Gastrocnemius medialis (tissue), 4 donors: ENCODE results near the gene CABP7. TPM values are rescaled to one million over a fixed set of nuclear protein-coding genes. Genes with fewer than 3 reads are reported as not detected.

Experiments
- ATAC-seq, 2 donors: fragments of 150-250 bp; one replicate each; pipeline ENCODE4 v1.9.1; 2016
- DNase-seq, 2 donors: peaks; one replicate each; pipeline ENCODE4 v3.0.0-alpha.2; 2019
- H3K27ac ChIP-seq, 4 donors: fragments of 200-600 bp; sonication (generic); 1 replicate in 1 of 4; 2 replicates in 3 of 4; pipeline ENCODE4 v1.5.1; 2016 to 2018; ENCODE audit warnings: mild to moderate bottlenecking in 2 of 4, moderate library complexity in 1 of 4
- H3K27me3 ChIP-seq, 3 donors: fragments of 200-600 bp; sonication (generic) in 2 of 3; 1 replicate in 1 of 3; 2 replicates in 2 of 3; pipeline versions ENCODE4 v1.5.1 to v1.6.0; 2016 to 2019; ENCODE audit warnings: mild to moderate bottlenecking in 1 of 3, moderate library complexity in 1 of 3
- H3K36me3 ChIP-seq, 2 donors: fragments of 200-600 bp; sonication (generic) in 1 of 2; one replicate each; pipeline ENCODE4 v1.5.1; 2017 to 2018
- H3K4me1 ChIP-seq, 2 donors: fragments of 200-600 bp; sonication (generic) in 1 of 2; one replicate each; pipeline ENCODE4 v1.5.1; 2016 to 2017; ENCODE audit warnings: mild to moderate bottlenecking in 2 of 2
- H3K4me3 ChIP-seq, 4 donors: fragments of 200-600 bp; sonication (generic) in 3 of 4; 1 replicate in 1 of 4; 2 replicates in 3 of 4; pipeline ENCODE4 v1.5.1; 2016 to 2019; ENCODE audit warnings: mild to moderate bottlenecking in 2 of 4
- H3K9me3 ChIP-seq, 3 donors: fragments of 200-600 bp; sonication (generic) in 2 of 3; 1 replicate in 1 of 3; 2 replicates in 2 of 3; pipeline ENCODE4 v1.5.1; 2016 to 2019
- CTCF ChIP-seq, 5 experiments: fragments of 450-650 bp in 3 of 5; fragments of 200-600 bp in 2 of 5; sonication (generic) in 2 of 5; IDR thresholded peaks in 4 of 5; conservative IDR thresholded peaks in 1 of 5; 1 replicate in 4 of 5; 2 replicates in 1 of 5; pipeline ENCODE4 v1.5.1; 2016 to 2019; ENCODE audit warnings: antibody characterized with exemption in 5 of 5, mild to moderate bottlenecking in 3 of 5, moderate library complexity in 3 of 5
- POLR2A ChIP-seq, 2 donors: fragments of 450-650 bp; IDR thresholded peaks; one replicate each; pipeline ENCODE4 v1.6.1; 2017; ENCODE audit warnings: antibody characterized with exemption in 2 of 2, mild to moderate bottlenecking in 2 of 2, moderate library complexity in 2 of 2
- in situ Hi-C, 4 donors: fragments of 200-750 bp; cut with MboI; loops; one replicate each; pipeline versions ENCODE4 v1.15.0 to v1.8.0; 2017; ENCODE audit warnings: low sequenced_read_pairs in 4 of 4
- intact Hi-C: fragments of 100-400 bp; cut with DNase I; formaldehyde crosslinking; loops from one replicate; pipeline ENCODE4 v1.15.1; 2023; ENCODE audit warnings: low total_unique reads
- total RNA-seq, 4 donors: library from RNA; depleted of rRNA; stranded (reverse); fragments of >200 nt; gene quantifications; one replicate each; pipeline versions ENCODE4 v1.1.0 to v1.2.3, GENCODE V29; 2016

Gene CABP7
- total RNA-seq, 4 donors from 2014 or later, result not detected

GRCh38 chr22:29712119-29712518 lies 7.7 kb upstream of the CABP7 start:
- Histone ChIP-seq H3K4me3 (no peak overlapping the region), H3K27ac (no peak overlapping the region), H3K9me3 (no peaks in the 10 kb centered on the region), H3K36me3 (no peaks in the 10 kb centered on the region), H3K4me1 (peaks cover 9% of the 10 kb centered on the region in 2 donors), H3K27me3 (no peaks in the 10 kb centered on the region)
- in situ Hi-C loops (no loop called here), intact Hi-C loops (no loop called here)
- TF ChIP-seq POLR2A (IDR thresholded peaks at IDR 0.05) (no peak), CTCF (IDR thresholded peaks at IDR 0.05 in 4 of 5, conservative IDR thresholded peaks at IDR 0.05 in 1 of 5) (no peak)
- no peak for ATAC-seq
- DNase-seq, result no peak

GRCh38 chr22:29713156-29713727 lies 6.6 kb upstream of the CABP7 start:
- H3K27ac ChIP-seq, result no peak overlapping the region
- H3K4me3 ChIP-seq, result no peak overlapping the region
- TF ChIP-seq CTCF (IDR thresholded peaks at IDR 0.05 in 4 of 5, conservative IDR thresholded peaks at IDR 0.05 in 1 of 5) (no peak), POLR2A (IDR thresholded peaks at IDR 0.05) (no peak)
- H3K27me3 ChIP-seq, result peaks cover 0 to under 1% (median under 1%) of the 10 kb centered on the region in 3 donors
- H3K9me3 ChIP-seq, result no peaks in the 10 kb centered on the region
- intact Hi-C loops (no loop called here), in situ Hi-C loops (no loop called here)
- ATAC-seq (no peak), DNase-seq (no peak)
- H3K36me3 ChIP-seq, result no peaks in the 10 kb centered on the region
- H3K4me1 ChIP-seq, result peaks cover 9% of the 10 kb centered on the region in 2 donors

GRCh38 chr22:29715240-29715639 lies 4.6 kb upstream of the CABP7 start:
- H3K27me3 ChIP-seq, result peaks cover 15 to 16% (median 15%) of the 10 kb centered on the region in 3 donors
- H3K36me3 ChIP-seq, result no peaks in the 10 kb centered on the region
- ATAC-seq (no peak), DNase-seq (no peak)
- no peak overlapping the region for H3K4me3 ChIP-seq
- intact Hi-C loops (no loop called here), in situ Hi-C loops (no loop called here)
- H3K27ac ChIP-seq, result no peak overlapping the region
- H3K4me1 ChIP-seq, result peaks cover 9% of the 10 kb centered on the region in 2 donors
- TF ChIP-seq CTCF (IDR thresholded peaks at IDR 0.05 in 4 of 5, conservative IDR thresholded peaks at IDR 0.05 in 1 of 5) (no peak), POLR2A (IDR thresholded peaks at IDR 0.05) (no peak)
- H3K9me3 ChIP-seq, result no peaks in the 10 kb centered on the region

- ATAC-seq (no peak), DNase-seq (no peak)
- Histone ChIP-seq H3K36me3 (no peaks in the 10 kb centered on the region), H3K9me3 (no peaks in the 10 kb centered on the region), H3K4me3 (no peak overlapping the region), H3K27me3 (peaks cover 15 to 19% (median 16%) of the 10 kb centered on the region in 3 donors), H3K4me1 (peaks cover 5 to 6% of the 10 kb centered on the region in 2 donors), H3K27ac (no peak overlapping the region)
- intact Hi-C loops (no loop called here), in situ Hi-C loops (no loop called here)
- no peak for TF ChIP-seq CTCF (IDR thresholded peaks at IDR 0.05 in 4 of 5, conservative IDR thresholded peaks at IDR 0.05 in 1 of 5)
- no peak for TF ChIP-seq POLR2A (IDR thresholded peaks at IDR 0.05)
These were observed 4.1 kb upstream of the CABP7 start for GRCh38 chr22:29715705-29716104.
